Activated CD4-positive, alpha-beta T cell treated with anti-CD3 and anti-CD28 coated beads, Interleukin-2, amount 50 U/mL, for 4 hours (primary cell): ENCODE measurements around the gene MS4A6E.
"Not testable (repeated sequence)": the region's sequence is repeated elsewhere in the genome, so short reads cannot be mapped to it uniquely, and the experiment has no call there.

Experiments used
- DNase-seq, 2 experiments: peaks; one replicate each; pipeline ENCODE4 v3.0.0-alpha.2; 2020

Gene MS4A6E

GRCh38 chr11:60336767-60337391 lies 9.8 kb downstream of the MS4A6E start:
- DNase-seq, result no peak

- DNase-seq, result no peak
These were observed 11.0 kb downstream of the MS4A6E start for GRCh38 chr11:60338053-60338452.

GRCh38 chr11:60339356-60339755 lies 12.3 kb downstream of the MS4A6E start:
- DNase-seq, result no peak

- DNase-seq, result no peak
These were observed 16.1 kb downstream of the MS4A6E start for GRCh38 chr11:60343094-60343704.

- no peak for DNase-seq
These were observed 17.1 kb downstream of the MS4A6E start for GRCh38 chr11:60344146-60344545.

- DNase-seq, result no peak
These were observed 18.4 kb downstream of the MS4A6E start for GRCh38 chr11:60345489-60345888.

GRCh38 chr11:60347084-60347797 lies 20.2 kb downstream of the MS4A6E start:
- DNase-seq, result no peak

- DNase-seq, result no peak
These were observed 21.1 kb downstream of the MS4A6E start for GRCh38 chr11:60348116-60348515.

- no peak for DNase-seq
These were observed 22.9 kb downstream of the MS4A6E start for GRCh38 chr11:60349990-60350389.

- no peak for DNase-seq
These were observed 30.7 kb downstream of the MS4A6E start for GRCh38 chr11:60357771-60358170.

GRCh38 chr11:60360621-60361020 lies 33.6 kb downstream of the MS4A6E start:
- no peak for DNase-seq

GRCh38 chr11:60362241-60362640 lies 35.2 kb downstream of the MS4A6E start:
- no peak for DNase-seq

GRCh38 chr11:60363542-60364470 lies 36.8 kb downstream of the MS4A6E start:
- peak; percentile 29 to 42 for DNase-seq

GRCh38 chr11:60366262-60366904 lies 39.3 kb downstream of the MS4A6E start:
- DNase-seq, result not testable (repeated sequence)

GRCh38 chr11:60367009-60367408 lies 40.0 kb downstream of the MS4A6E start:
- no peak for DNase-seq

- no peak for DNase-seq
These were observed 40.8 kb downstream of the MS4A6E start for GRCh38 chr11:60367896-60368295.

GRCh38 chr11:60370252-60370810 lies 43.3 kb downstream of the MS4A6E start:
- no peak for DNase-seq

- DNase-seq, result no peak
These were observed 43.8 kb downstream of the MS4A6E start for GRCh38 chr11:60370811-60371298.

- no peak for DNase-seq
These were observed 44.3 kb downstream of the MS4A6E start for GRCh38 chr11:60371386-60371785.

GRCh38 chr11:60371854-60372253 lies 44.8 kb downstream of the MS4A6E start:
- no peak for DNase-seq

- no peak for DNase-seq
These were observed 45.7 kb downstream of the MS4A6E start for GRCh38 chr11:60372767-60373166.

GRCh38 chr11:60375316-60375715 lies 48.3 kb downstream of the MS4A6E start:
- no peak for DNase-seq
